Measurements from ENCODE around the gene ID3.

ID3 gene

DNA sequence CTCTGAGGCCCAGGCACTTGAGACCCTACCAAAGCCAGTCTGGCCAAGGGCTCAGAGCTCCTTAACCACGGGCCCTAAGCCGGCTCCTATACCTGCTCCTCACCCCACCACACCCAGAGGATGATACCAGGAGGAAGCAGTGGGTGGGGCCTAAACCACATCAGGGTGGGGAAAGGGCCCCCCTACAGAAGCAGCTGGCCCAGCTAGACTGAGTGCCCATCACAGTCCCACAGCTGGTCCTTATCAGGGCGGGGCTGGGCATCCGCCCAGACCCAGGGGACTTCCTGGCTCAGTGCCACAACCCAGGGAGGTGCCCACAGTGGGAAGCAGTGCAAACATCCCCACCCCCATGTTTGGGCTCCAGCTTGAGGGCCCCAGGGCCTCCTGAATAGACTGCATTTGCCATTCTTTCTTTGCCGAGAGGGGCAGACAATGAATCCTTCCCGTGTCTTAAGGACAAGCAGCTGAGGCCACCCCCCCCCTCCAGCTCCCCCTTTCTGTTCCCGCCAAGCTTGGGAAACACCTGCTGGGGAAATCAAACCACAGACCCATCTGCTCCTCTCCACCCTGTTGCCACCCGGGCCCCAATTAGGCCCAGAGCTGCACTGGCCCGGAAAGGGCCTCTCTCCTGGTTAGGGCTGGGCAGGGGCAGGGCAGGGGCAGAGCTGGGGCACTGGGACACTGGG is 34.4 kb downstream of the ID3 start:
- no peak for DNase-seq

DNA sequence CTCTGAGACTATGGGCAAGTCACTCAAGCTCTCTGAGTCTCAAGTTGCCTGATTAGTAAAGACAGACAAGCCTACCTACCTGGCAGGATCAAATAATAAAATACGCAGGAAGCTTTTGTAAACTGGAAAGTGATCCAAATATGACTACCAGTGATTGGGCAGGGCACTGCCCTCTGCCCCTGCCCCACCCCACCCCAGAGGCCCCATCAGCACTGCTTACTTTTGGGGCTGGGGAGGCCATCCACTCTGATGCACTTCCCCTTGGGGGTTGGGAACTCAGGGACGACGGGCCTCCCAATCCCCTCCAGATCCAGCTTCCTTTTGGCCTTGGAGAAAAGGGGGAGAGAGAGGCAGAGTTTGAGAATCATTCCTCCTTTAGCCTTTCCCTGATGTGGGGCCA is 35.1 kb downstream of the ID3 start:
- DNase-seq, result no peak

DNA sequence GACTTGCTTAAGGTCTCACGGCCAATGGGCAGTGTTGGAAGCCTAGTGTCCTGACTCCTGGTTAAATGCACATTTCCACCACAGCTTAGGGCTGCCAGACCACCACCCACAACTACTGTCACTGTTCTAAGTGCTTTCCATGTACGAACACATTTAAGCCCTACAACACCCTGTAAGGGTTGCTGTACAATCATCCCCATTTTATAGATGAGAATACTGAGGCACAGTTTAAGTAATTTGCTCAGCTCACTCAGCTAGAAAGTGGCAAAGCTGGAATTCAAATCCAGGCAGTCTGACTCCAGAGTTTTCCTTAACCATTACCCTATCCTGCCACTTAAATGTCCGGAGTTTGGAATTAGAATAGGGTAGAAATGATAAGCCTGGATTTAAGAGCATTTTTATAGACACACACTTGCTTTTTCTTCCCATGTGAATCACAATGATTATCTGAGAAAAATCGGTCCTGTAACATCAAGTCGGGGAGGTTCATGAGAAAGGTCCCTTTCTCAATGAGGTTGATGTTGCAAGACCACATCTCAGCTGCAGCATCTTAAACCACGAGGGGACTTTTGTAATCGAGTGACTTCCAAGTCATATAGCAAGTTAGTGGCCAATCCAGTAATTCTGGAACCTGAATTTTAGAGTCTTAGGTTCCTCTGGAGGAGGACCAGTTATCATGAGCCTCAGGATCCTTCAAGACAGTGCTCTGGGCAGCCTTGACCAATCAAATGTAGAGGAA is 36.9 kb downstream of the ID3 start:
- no peak for DNase-seq

DNA sequence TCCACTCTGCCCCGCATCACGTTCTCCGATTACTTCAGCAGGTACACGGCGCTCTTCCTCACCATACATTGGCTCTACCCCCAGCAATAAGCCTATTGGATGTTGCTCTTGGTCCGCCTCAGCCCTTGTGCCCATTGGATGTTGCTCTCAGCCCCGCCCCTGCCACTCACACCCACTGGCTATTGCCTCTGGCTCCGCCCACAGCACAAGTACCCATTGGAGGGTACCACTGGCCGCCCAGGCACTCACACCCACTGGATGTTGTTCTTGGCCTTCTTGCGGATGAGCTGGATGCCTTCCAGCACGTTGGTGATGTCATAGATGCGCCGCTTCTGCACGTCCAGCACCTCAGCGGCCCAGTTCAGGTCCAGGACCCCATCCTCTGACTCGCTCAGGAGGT is 37.7 kb downstream of the ID3 start:
- DNase-seq, result no peak

DNA sequence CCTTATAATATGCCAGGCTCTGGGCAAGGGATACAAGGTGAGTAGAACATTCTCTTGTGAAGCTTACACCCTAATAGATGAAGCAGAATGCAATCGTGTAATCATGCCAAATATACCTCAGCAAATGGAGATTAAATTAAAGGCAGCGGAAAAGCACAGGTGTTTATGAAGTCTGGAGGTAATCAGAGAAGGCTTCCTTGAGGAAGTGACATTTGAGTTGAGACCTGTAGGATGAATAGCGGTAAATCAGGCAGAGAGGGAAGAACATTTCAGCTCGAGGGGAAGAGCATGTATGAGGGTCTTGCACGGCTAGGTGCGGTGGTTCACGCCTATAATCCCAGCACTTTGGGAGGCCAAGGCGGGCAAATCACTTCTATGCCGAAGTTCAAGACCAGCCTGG is 41.7 kb downstream of the ID3 start:
- no peak for DNase-seq

DNA sequence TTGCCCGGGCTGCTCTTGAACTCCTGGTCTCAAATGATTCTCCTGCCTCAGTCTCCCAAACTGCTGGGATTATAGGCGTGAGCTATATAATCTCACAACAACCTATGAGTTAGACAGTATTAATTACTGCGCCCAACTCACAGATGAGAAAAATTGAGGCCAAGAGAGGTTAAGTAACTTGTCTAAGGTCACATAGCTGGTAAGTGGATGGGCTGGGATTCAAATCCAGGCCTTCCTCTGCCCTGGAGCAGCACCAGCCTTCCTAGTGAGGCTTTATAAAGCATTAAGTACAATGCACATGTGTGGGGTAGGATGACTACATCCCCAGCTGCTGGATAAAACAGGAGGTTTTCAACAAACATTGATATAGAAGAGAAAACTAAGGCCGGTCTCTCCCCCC is 43.4 kb downstream of the ID3 start:
- DNase-seq, result no peak

DNA sequence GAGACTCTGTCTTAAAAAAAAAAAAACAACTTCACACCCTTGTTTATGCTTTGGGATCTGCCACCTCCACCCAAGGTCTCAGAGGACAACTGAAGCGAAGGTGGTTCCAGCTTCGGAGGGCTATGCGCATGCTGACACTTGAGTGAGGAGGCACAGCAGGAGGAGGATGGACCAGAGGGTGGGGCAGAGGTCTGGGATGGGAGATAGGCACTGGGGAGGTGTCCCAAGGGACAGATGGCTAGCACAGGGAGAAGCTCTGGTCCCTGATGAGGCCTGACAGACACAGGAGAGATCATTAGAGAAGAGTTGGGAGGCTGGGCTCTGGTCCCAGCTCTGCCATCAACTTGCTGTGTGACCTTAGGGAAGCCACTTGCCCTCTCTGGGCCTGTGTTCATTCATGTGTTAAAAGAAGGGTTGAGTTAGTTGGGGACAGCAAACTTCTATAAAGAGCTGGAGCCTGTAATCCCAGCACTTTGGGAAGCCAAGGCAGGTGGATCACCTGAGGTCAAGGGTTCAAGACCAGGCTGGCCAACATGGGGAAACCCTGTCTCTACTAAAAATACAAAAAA is 45.1 kb downstream of the ID3 start:
- DNase-seq, result no peak

DNA sequence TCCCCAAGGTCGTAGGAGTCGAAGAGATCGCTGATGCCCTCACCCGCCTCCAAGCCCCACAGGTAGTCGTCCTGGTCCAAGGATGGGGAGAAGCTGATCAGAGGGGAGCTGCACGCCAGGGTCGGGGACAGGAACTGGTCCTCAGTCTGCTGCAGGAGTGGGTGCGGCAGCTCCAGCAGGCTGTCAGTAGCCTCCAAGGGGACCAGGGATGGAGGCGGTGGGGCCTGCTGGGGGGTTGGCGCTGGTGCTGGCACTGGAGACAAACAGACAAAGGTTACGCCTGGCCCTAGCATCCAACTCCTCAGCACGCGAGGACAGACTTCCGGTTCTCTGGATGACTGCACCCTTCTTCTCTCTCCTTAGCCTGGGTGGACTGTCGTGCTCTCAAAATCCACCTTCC is 49.4 kb downstream of the ID3 start:
- DNase-seq, result no peak

Measured in activated CD4-positive, CD25-positive, alpha-beta regulatory T cell treated with anti-CD3 and anti-CD28 coated beads, Interleukin-2, amount 50 U/mL, for 72 hours (primary cell).